DOHH2 (cell line): ENCODE results near the gene GRAMD2B.

Source experiments
- CTCF ChIP-seq: fragments of 200-600 bp; sonication (generic); IDR thresholded peaks from one replicate; pipeline ENCODE4 v1.5.1; 2014; ENCODE audit warnings: antibody characterized with exemption, mild to moderate bottlenecking, low read depth, low read length; ENCODE audit not compliant: poor library complexity, severe bottlenecking
- EZH2phosphoT487 ChIP-seq: fragments of 200-600 bp; sonication (generic); IDR thresholded peaks from 2 replicates; pipeline ENCODE4 v1.6.1; 2017; ENCODE audit warnings: borderline replicate concordance, mild to moderate bottlenecking, antibody characterized with exemption, low read length, moderate library complexity, mixed read lengths

- no peak for TF ChIP-seq CTCF
- no peak for TF ChIP-seq EZH2phosphoT487
Measured at GRCh38 chr5:126454535-126454934, 31.3 kb downstream of the GRAMD2B start.
